Glomerular visceral epithelial cell (primary cell): Measurements from ENCODE around the gene APOBEC3G.
A peak's percentile ranks its signal among the peaks of the same experiment; 100 is the strongest.

Source experiments
- DNase-seq: peaks from one replicate; pipeline ENCODE4 v3.0.0-alpha.2; 2016; ENCODE audit errors: extremely low spot score

The APOBEC3G gene

DNA sequence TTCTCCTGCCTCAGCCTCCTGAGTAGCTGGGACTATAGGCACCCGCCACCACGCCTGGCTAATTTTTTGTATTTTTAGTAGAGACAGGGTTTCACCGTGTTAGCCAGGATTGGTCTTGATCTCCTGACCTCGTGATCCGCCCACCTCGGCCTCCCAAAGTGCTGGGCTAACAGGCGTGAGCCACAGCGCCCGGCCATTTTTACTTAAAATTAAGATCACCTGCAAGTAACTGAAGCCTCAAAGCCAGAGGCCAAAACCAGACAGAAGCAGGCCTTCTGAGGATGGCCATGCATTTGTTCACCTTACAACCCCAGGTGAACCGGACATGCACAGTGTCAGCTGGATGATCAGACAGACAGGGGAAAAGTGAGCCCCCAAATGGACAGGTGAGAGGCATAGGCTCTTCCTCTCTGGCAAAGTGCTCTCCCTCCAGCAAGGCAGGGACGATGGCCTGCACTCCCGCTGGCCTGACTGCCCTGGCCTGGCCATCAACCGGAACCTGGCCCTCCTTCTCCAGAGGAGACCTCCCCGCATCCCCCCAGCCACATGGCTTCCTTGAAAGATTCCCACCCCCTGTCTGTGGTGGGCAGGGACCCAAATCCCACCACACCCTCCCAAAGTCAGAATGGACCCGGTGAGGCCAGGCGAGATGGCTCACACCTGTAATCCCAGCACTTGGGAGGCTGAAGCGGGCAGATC lies 45.8 kb downstream of the APOBEC3G start:
- DNase-seq = no peak

DNA sequence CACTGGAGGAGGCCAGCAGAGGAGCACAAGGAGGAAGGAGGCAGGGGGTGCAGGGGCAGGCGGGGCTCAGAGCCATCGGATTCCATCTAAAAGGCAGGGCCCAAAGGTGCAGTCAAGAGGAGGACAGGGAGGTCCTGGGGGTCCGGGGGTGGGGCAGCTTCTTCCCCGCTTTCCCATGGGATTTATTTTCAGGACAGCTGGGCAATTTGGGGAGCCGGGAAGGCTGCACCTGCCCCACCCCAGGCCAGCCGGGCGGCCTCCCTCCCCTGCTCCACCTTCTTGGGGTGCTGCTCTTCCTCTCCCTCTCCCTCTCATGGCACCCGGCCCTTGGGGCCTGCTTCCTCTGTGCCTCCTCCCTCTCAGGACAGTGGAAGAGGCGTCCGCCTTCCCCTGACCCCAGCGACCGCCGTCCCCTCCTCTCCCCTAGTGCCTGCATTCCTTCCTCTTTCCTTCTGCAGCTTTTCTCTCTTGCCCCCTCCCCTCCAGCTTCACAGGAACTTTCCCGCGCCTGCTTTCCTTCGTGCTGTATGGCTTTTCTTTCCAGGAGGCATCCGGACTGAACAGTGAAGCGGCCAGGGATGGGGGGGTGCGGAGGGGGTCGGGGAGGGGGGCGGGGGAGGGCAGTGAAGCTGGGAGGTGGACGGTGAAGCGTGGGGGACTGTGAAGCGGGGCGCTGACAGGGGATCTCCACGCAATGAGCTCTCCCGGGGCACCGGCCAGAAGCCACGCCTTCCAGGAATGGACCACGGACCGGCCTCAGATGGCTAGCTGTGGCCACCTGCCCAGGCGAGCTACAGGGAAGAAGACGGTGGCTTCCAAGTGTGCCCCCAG lies 46.9 kb downstream of the APOBEC3G start:
- no peak for DNase-seq

DNA sequence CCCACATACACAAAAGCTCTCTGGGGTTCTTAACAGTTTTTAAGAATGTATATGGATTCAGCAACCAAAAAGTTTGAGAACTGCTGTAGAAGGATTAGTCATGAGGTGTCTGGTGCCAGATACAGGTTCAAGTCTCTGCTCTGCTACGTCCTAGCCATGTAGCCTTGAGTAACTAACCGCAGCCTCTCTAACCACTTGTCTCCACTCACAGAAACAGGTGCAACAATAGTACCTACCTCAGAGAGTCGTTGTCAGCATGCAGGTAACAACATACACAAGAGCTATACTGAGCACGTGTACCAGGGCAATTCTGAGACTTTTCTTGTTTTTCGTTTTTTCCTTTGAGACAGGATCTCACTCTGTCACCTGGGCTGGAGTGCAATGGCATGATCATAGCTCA lies 48.5 kb downstream of the APOBEC3G start:
- DNase-seq = no peak

DNA sequence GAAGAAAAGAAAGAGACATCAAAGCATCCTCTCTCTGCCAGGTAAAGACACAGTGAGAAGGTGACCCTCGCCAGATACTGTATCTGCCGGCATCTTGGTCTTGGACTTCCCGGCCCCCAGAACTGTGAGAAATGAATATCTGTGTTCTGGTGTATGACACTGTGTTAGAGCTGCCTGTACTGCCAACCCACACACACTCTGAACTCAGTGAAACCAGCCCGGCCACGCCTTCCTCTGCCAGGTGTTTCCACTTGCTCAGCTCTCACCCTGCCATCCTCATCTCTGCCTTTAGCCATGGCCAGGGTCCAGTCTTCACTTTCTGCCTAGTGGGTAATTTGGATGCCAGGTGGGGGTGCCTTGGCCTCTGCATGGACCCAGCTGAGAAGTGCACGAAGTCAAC lies 51.4 kb downstream of the APOBEC3G start:
- DNase-seq = no peak

DNA sequence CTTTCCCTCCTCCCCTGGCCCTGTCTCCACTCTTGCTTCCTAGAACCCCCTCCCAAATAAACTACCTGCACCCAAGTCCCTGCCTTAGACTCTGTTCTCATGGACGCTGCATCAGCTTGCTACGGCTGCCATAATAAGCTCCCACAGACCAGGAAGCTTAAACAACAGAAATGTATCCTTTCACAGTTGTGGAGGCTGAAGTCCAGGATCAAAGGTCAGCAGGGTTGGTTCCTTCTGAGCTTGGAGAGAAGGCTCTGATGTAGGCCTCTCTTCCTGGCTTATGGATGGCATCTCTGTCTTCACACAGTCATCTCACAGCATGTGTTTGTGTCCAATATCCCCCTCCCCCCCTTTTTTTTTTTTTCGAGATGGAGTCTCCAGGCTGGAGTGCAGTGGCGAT lies 52.0 kb downstream of the APOBEC3G start:
- DNase-seq = no peak

DNA sequence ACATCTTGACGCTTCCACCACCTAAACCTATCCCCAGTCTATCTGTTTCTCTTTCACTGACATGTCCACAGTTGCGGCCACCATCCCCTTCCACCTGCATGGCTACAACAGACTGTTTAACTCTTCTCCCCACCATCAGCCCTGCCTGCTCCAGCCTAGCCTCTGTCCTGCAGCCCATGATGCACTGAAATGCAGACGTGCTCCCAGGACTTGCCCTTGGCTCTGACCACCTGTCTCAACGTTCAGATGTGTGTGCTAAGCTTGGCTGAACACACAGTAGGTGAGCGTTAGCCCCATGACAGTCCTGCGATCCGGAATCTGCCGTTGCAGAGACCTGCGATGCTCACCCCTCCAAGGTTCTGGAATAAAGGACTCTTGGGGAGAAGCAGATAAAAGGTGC lies 52.7 kb downstream of the APOBEC3G start:
- DNase-seq = no peak

DNA sequence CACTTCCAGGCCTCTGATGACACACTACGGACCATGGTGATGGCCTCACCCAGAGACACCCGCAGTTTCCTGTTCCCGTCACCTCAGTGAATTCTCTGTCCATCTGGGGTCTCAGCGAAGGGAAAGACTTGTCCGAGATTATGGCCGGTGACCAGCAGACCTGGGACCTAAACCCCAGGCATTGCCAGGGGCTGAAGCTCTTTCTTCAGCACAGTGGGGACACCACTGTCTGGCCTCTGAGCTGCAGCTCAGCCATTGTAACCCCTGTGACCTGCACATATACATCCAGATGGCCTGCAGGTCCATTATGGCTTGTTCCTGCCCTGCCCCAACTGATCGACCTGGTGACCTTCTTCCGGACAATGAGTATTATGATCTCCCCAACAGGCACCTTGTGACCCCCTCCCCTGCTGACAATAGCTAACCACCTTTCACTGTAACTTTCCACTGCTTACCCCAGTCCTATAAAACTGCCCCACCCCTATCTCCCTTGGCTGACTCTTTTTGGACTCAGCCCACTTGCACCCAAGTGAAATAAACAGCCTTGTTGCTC lies 53.2 kb downstream of the APOBEC3G start:
- no peak for DNase-seq

DNA sequence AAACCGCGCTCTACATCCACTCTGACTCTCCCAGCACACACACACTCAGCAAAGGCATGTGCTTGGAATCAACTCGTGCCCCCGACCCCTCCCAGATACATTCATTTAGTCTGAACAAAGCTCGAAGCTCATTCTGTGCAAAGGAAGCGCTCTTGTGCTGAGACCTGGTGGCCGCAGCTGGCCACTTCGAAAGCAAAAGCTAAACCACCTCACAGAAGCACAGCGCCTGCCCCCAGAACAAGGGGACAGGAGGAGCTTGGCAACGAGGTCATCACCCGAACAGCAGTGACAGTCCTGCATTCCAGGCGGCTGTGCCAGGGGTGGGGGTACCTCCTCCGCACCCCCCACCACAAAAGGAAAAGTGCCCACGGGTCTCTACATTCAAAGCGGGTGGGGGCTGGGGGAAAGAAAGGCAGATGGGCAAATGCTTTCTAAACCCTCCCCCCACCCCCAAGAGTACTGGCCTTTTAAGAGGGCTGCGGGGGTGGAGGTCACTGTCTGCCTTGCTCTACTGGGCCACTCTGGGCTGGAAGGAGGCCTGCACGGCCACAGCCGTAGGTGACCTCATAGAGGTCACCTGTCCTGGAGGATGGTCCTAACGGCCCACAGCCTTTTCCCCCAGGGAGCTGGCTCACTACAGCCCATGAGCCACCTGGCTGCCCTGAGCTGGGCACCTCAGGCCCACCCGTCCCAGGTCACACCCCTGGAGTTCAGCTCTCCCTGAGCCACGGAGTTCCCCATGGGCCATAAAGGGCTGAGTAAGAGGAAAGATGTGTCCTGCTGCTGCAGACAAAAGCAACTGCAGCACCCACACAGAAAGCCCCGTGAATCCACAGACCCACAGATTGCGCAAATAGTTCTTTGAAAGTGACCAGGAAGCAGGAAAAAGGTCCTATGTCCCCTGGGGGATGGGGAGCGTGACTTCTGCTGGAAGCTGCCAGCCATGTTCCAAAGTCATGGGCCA lies 54.1 kb downstream of the APOBEC3G start:
- DNase-seq = no peak

DNA sequence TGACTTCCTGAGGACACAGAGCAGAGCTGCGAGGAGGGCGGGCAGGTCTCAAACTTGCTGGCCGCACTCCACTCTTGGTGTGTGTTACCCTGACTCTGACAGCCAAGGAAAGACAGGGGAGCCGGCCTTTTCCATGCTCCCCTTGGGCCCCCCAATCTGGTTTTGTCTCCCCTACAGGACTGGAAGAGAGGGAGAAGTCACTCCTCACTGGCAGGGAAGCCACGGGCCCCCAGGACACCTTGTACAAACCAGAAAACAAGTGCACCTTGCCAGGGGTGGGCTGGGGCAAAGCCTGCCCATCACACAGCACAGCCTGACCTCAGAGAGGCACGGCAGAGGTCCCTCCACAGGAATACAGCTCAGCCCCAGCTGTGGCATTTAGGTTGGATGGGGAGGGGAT lies 55.2 kb downstream of the APOBEC3G start:
- DNase-seq = no peak

DNA sequence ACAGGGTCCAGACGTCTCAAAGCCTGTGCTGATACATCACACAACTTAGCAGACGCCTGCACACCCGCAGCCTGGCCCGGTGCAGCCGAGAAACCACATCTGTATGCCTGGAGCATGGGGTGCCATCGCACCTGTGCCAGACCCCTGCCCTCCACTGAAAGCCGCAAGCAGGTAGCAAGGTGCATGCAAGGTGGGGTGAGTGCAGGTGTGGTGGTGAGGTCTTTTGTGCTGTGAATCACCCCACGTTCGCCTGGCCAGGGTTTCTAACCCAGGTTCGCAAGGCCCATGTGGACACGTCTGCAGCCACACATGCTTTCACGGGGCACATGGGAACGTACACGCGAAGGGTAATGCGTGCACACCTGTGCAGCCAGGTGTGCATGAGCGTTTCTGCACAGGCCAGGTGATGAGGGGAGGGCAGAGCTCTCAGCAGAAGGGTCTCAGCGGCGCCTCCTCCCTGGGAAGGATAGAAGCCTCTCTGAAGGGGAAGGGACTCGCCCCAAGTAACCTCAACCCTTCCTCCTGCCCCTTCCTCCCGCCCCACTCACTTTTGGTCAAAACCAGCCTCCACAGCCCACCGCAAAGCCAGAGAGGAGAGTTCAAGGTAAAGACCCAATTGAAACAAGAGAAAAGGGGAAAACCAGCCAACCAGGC lies 55.9 kb downstream of the APOBEC3G start:
- DNase-seq = no peak

DNA sequence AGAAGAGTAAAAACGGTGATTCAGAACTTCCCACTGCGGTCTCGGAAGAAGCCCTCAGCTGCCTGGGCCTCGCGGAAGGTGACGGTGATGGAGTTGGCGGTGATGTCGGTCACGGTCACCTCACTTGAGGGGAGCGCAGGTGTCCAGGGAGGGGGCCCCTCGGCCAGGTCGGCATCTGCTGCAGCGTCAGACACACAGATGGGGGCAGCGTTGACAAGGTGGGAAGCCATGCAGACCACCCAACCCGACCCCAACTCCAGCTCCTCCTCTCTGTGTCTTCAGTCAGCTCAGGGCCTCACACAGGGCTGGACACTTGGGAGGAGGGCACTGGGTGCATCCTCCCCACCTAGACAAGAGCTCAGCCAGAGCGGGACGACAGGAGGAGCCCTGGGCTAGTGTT lies 56.8 kb downstream of the APOBEC3G start:
- no peak for DNase-seq

DNA sequence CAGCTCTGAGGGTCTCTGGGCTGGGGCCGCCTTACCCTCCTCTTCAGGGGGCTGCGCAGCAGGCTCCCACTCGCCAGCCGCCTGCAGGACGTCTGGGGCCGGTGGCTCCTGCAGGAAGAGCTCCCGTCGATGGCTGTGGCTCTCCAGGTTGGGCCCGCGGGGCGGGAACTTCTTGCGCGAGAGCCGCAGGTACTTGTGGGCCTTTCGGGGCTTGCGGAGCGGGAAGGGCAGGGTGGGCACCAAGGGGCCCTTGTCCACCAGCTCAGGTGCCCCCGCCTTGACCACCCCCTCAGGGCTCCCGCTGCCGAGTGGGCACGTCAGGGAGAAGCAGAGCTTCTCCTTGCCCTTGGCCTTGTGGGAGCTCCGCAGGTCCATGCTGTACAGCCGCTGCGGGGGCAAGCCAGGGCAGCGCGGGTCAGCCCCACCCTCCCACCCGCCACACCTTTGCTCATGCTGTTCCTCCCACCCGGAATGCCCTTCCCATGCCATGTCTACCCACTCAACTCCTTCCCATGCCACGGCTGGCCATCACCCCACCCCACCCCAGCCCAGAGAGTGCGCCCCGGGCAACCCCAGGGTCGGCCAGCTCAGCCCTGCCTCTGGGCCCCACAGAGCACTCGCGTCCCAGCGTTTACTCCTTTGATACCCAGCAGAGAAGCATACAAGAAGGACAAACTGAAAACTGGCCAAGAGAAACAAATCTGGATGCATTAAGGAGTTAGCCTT lies 57.5 kb downstream of the APOBEC3G start:
- DNase-seq = no peak

DNA sequence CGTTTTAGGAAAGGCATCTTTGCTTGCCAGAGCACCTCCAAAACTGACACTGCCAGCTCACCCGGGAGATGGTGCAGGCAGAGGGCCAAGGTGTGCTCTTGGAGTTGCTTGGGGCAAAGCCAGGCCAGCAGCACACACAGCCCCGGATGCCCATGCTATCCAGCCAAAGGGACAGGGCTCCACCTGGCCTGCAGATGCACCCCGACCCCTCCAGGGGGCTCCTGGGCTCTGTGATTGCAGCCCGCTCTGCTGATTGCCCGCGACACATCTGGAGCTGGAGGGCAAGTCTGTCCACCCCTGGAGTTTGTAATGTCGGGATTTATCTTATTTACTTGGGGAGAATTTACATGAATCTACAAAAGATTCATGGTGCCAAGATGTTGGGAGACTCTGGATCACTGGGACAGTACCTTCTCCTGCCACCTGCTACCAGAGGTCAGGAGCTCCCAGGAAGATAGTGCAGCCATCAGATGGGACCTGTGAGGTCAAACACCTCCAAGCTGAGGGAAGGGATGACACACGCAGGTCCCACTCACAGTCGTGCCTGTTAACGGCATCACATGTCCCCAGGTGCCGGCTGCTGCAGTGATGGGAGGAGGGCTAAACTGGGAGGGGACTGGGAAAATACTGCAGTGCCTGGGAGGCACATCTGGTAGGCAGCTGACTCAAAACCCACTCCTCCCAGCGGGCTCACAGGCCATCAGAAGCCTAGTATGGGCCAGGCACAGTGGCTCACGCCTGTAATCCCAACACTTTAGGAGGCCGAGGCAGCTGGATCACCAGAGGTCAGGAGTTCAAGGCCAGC lies 58.2 kb downstream of the APOBEC3G start:
- peak; percentile 43 for DNase-seq

DNA sequence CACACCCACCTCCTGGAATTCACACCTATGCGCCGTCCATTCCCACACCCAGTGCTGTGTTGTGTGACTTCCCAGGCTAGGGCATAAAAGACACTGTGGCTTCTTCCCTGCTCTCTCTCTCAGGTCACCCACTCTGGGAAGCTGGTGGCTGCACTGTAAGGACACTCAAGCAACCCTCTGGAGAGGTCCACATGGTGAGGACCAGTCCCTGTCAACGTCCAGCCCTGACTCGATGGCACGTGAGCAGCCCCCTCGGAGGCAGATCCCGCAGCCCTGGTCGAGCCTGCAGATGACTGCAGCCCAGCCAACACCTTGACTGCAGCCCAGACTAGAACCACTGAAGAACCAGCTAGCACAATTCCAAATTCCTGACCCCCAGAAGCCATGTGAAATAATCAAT lies 59.2 kb downstream of the APOBEC3G start:
- no peak for DNase-seq
